ENCODE data around the gene COL24A1.

DNA sequence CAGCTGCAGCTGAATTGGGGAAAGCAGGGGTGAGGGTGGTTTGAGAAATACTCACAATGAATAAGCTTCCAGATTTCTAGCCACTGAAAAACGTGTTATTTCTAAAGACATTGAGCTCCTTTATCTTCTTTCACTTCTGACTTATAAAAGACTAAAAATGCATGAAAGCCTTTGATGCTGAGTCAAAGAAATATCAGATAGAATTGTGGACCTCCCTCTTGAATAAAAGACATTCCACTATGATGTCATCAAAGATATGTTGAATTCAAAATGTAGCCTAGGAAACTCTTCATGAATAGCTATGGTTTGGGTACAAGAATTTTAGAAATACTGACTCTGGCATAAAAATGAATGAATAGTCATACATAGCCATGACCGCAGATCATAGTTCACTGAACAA lies 44.7 kb upstream of the COL24A1 start:
- TF ChIP-seq, protein P1, sequence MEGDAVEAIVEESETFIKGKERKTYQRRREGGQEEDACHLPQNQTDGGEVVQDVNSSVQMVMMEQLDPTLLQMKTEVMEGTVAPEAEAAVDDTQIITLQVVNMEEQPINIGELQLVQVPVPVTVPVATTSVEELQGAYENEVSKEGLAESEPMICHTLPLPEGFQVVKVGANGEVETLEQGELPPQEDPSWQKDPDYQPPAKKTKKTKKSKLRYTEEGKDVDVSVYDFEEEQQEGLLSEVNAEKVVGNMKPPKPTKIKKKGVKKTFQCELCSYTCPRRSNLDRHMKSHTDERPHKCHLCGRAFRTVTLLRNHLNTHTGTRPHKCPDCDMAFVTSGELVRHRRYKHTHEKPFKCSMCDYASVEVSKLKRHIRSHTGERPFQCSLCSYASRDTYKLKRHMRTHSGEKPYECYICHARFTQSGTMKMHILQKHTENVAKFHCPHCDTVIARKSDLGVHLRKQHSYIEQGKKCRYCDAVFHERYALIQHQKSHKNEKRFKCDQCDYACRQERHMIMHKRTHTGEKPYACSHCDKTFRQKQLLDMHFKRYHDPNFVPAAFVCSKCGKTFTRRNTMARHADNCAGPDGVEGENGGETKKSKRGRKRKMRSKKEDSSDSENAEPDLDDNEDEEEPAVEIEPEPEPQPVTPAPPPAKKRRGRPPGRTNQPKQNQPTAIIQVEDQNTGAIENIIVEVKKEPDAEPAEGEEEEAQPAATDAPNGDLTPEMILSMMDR (conservative IDR thresholded peaks at IDR 0.05; ENCODE audit: low read depth, low read length): no peak
- no peak for TF ChIP-seq EZH2 (IDR thresholded peaks at IDR 0.05; ENCODE audit: borderline replicate concordance, low read depth, low read length, poor library complexity, severe bottlenecking)

Data from A673 (cell line).